Measurements from ENCODE around the gene PDLIM3. TPM values are rescaled to one million over a fixed set of nuclear protein-coding genes. Genes with fewer than 3 reads are reported as not detected.

PDLIM3 gene
- total and polyA plus RNA-seq, 2 of the 4 experiments (the other 2 are of a cell fraction), result 6.4 to 11.7 TPM

DNA sequence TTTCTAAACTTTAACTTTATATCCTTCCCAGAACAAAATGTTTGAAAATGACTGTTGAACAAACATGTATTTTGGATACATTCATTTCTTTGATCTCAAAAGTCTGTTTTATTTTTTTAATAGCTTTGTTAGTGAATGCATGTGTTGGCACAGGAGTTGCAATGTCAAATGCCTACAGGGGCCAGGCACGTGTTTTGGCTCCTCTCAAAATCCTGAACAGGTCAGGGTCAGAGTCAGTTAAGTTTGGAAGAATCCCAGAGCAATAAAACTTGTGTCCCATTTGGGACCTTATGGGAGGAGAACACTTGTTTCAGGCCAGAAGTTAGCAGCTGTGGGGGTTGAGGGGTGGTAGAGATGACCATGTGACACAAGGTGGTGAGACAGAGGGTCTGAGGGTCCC is 34.7 kb downstream of the PDLIM3 start:
- no peak overlapping the region for H3K4me3 ChIP-seq (ENCODE audit: insufficient read depth, low read depth, low read length)
- H3K9ac ChIP-seq (ENCODE audit: low read depth, low read length), result no peak overlapping the region
- POLR2A ChIA-PET (ENCODE audit: unreplicated experiment), result no interaction called here
- CTCF ChIA-PET, result no interaction called here
- no peak overlapping the region for H3K27ac ChIP-seq (ENCODE audit: insufficient read depth, low read length)
- no peak overlapping the region for H2AK9ac ChIP-seq (replicated peaks; ENCODE audit: low read depth, low read length, poor library complexity)
- H3K4ac ChIP-seq (ENCODE audit: low read depth, low read length), result no peak overlapping the region
- no peaks in the 10 kb centered on the region for H3K27me3 ChIP-seq (ENCODE audit: control insufficient read depth, insufficient read depth, low read length)
- ATAC-seq (ENCODE audit: low read depth) (no peak), DNase-seq (no peak)
- H3K4me1 ChIP-seq (ENCODE audit: control insufficient read depth, insufficient read depth, low read length), result peaks cover 3% of the 10 kb centered on the region; the same call in 1 of the 2 replicates
- H2AFZ ChIP-seq (replicated peaks; ENCODE audit: low read length, poor library complexity), result no peak overlapping the region
- H3K18ac ChIP-seq (ENCODE audit: low read depth, low read length), result no peak overlapping the region
- no peak overlapping the region for H4K91ac ChIP-seq (ENCODE audit: insufficient read depth, low read depth, low read length)
- no peak overlapping the region for H2BK120ac ChIP-seq (ENCODE audit: low read depth, low read length)
- TF ChIP-seq CHD1 (IDR thresholded peaks at IDR 0.05; ENCODE audit: low read depth, low read length) (no peak), CEBPB (IDR thresholded peaks at IDR 0.05; ENCODE audit: low read depth, low read length) (no peak), MXI1 (IDR thresholded peaks at IDR 0.05; ENCODE audit: borderline replicate concordance, low read depth, low read length) (no peak), RAD21 (IDR thresholded peaks at IDR 0.05; ENCODE audit: low read length) (no peak), RFX5 (IDR thresholded peaks at IDR 0.05; ENCODE audit: low read depth, low read length) (no peak), MAZ (IDR thresholded peaks at IDR 0.05; ENCODE audit: borderline replicate concordance, low read depth, low read length) (no peak), NFE2L2 (IDR thresholded peaks at IDR 0.05; ENCODE audit: low read depth, low read length) (no peak)
- TF ChIP-seq, protein P1, sequence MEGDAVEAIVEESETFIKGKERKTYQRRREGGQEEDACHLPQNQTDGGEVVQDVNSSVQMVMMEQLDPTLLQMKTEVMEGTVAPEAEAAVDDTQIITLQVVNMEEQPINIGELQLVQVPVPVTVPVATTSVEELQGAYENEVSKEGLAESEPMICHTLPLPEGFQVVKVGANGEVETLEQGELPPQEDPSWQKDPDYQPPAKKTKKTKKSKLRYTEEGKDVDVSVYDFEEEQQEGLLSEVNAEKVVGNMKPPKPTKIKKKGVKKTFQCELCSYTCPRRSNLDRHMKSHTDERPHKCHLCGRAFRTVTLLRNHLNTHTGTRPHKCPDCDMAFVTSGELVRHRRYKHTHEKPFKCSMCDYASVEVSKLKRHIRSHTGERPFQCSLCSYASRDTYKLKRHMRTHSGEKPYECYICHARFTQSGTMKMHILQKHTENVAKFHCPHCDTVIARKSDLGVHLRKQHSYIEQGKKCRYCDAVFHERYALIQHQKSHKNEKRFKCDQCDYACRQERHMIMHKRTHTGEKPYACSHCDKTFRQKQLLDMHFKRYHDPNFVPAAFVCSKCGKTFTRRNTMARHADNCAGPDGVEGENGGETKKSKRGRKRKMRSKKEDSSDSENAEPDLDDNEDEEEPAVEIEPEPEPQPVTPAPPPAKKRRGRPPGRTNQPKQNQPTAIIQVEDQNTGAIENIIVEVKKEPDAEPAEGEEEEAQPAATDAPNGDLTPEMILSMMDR (conservative IDR thresholded peaks at IDR 0.05; ENCODE audit: low read depth, low read length), result no peak
- H2BK5ac ChIP-seq (ENCODE audit: low read depth, low read length, poor library complexity, severe bottlenecking), result no peak overlapping the region
- H3K23ac ChIP-seq (ENCODE audit: low read depth, low read length), result no peak overlapping the region
- no peaks in the 10 kb centered on the region for H3K79me1 ChIP-seq (ENCODE audit: low read depth in 1 of 2, low read length in 2 of 2)
- no peak overlapping the region for H4K8ac ChIP-seq (ENCODE audit: low read depth in 2 of 2, low read length in 2 of 2)
- H3K56ac ChIP-seq (ENCODE audit: extremely low read depth, insufficient read depth, low read length), result no peak overlapping the region
- no peak overlapping the region for H4K5ac ChIP-seq (ENCODE audit: low read depth, low read length)
- H3K4me2 ChIP-seq (ENCODE audit: low read depth, low read length), result no peak overlapping the region
- no peaks in the 10 kb centered on the region for H3K36me3 ChIP-seq (ENCODE audit: control insufficient read depth, insufficient read depth, low read length)
- no peak overlapping the region for H2BK20ac ChIP-seq (ENCODE audit: low read depth, low read length)
- in situ Hi-C loops (cut with MboI; ENCODE audit: low sequenced_read_pairs), result no loop called here
- H3K9me1 ChIP-seq (ENCODE audit: insufficient read depth, low read length), result peaks cover 3% of the 10 kb centered on the region; the same call in 1 of the 2 replicates
- WGBS, 2 experiments (ENCODE audit: extremely low coverage in 2 of 2, insufficient read length in 1 of 2), result no CpG with 5 or more reads among the region's 1 CpG
- H4K20me1 ChIP-seq (ENCODE audit: insufficient read depth, low read length), result no peaks in the 10 kb centered on the region
- no TSS peak for BruUV-seq (replicated peaks)
- no peak overlapping the region for H2AK5ac ChIP-seq (ENCODE audit: low read depth, low read length)
- dilution Hi-C loops (cut with HindIII; ENCODE audit: low sequenced_read_pairs, unreplicated experiment), result no loop called here
- no peak overlapping the region for H3K14ac ChIP-seq (replicated peaks; ENCODE audit: low read depth, low read length)
- intact Hi-C loops (cut with micrococcal nuclease), result no loop called here
- H2BK15ac ChIP-seq (ENCODE audit: low read depth, low read length), result no peak overlapping the region
- H3K9me3 ChIP-seq (ENCODE audit: control insufficient read depth, insufficient read depth, low read length), result peaks cover 2% of the 10 kb centered on the region

Measured in IMR-90 (cell line).